GM12872 (cell line): ENCODE results near the gene AMIGO3.

Source experiments
- CTCF ChIP-seq: IDR thresholded peaks from 3 replicates; pipeline ENCODE4 v1.5.1; 2011; ENCODE audit warnings: low read depth, mild to moderate bottlenecking, low read length, moderate library complexity; ENCODE audit not compliant: insufficient read depth

Gene AMIGO3

DNA sequence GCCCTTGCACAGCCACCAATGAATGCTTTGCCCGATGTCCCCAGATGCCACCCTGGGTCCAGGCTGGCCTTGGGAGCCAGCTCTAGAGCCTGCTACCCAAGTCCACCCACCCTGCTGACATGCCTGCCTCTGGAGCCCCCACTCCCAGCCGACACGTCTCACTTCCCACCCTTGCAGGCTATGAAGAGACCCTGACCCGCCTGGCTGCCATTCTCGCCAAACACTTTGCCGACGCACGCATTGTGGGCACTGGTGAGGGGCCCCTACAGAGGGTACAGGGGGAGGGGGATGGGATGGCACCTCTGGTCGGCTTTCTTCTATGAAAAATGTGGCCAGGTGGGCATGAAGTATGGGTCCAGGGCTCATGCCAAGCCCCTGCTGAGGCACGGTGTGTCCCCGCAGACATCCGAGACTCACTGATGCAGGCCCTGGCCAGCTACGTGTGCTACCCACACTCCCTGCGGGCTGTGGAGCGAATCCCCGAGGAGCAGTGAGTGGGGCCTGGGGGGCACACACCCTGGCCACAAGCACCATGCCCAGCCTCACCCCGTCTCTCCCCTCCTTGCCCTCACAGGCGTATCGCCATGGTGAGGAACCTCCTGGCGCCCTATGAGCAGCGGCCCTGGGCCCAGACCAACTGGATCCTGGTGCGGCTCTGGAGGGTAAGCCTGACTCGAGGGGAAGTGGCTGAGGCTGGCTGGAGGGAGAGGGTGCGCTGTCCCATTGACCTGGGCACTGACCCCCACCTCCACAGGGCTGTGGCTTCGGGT, 6.0 kb downstream of the AMIGO3 start:
- no peak for TF ChIP-seq CTCF

DNA sequence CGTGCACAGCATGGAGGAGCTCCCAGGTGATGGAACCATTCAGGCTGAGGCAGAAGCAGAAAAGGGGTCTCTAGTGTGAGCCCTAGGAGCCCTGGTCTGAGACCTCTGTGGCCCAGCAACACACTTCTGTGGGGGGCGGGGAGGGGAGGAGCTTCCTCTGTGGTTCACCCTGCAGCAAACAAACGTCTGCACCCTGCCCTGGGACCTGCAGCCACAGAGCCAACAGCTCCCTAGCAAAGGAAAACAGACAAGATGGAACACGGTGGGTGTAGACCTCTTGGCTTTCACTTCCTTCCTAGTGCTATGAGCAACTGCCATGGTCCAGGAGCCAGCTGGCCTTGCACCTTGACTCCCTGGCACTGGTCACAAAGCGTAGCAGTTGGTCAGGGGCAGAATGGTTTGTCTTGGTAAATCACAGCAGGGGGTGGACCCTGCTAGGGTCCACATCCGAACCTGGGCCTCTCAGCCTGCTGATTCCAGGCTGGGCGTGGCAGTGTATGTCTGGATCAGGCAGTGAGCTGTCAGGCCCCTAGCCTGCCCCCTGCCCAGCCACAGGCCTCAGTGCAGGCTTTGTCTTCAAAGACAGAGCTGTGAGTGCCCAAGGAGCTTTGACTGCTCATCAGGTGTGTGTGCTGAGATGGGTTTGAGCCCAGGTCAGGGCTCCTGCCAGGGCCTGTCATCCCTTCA, 6.7 kb downstream of the AMIGO3 start:
- no peak for TF ChIP-seq CTCF

DNA sequence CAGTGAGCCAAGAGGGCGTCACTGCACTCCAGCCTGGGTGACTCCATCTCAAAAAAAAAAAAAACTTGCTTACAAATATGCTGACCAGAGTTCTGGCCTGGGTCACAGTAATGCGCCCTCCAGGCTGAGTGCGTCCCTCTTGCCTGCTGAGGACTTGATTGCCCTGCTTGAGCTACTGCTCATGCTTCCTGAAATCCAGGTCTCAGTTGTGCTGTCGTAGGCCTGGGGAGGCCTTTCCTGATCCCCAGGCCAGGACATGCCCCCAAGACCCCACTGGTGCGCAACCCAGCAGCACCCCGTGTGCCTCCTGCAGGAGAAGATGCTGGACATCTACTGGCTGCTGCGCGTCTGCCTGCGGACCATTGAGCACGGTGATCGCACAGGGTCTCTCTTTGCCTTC, 7.3 kb downstream of the AMIGO3 start:
- TF ChIP-seq CTCF: no peak

DNA sequence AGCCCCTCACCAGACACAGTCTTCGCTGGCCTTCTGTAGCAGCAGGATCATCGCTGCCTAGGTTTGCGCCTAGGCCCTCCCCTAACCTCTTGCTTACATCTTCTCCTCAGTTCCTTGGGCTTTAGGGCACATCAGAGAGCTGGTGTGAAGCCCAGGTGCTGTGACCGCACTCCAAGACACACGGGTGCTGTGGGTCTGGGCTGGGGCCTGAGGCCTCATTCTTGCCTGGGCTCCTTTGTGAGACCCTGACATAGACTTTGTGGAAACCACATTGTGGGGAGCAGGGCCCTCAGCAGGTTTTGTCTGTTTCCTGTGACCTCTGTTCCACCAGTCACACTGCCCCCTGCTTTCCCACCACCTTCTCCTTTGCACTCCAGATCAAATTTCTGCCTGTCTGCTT, 8.0 kb downstream of the AMIGO3 start:
- no peak for TF ChIP-seq CTCF

DNA sequence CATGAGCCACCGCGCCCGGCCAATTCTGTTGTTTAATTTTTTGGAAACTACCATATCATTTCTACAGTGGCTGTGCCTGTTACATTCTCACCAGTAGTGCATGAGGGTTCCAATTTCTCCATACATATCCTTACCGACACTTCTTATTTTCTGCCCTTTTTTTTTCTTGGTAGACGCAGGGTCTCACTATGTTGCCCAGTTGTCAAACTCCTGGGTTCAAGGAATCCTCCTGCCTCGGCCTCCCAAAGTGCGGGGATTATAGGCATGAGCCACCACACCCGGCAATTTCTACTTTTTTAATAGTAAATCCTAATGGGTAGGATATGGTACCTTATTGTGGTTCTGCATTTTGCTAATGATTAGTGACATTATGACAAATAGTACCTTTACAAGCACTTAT, 9.6 kb downstream of the AMIGO3 start:
- TF ChIP-seq CTCF: no peak

GRCh38 chr3:49707113-49707480, 12.4 kb downstream of the AMIGO3 start:
- no peak for TF ChIP-seq CTCF

- no peak for TF ChIP-seq CTCF
These were observed 12.9 kb downstream of the AMIGO3 start for GRCh38 chr3:49706456-49707112.
